Loucy (cell line): ENCODE measurements around the gene TRIM15.

Source experiments
- H2AFZ ChIP-seq: fragments of 200-600 bp; sonication (generic); 2 replicates; pipeline ENCODE4 v1.6.0; 2016; ENCODE audit warnings: antibody characterized with exemption, mild to moderate bottlenecking, low read length, moderate library complexity
- H3F3A ChIP-seq: fragments of 200-600 bp; 2 replicates; pipeline ENCODE4 v1.6.0; 2016; ENCODE audit warnings: antibody characterized with exemption, low read depth, mild to moderate bottlenecking
- H3K27me3 ChIP-seq: fragments of 200-600 bp; sonication (generic); 2 replicates; pipeline ENCODE4 v1.6.1; 2014; ENCODE audit warnings: low read length, mild to moderate bottlenecking; ENCODE audit not compliant: insufficient read depth, poor library complexity, severe bottlenecking
- H3K36me3 ChIP-seq: fragments of 200-600 bp; sonication (generic); 2 replicates; pipeline ENCODE4 v1.6.1; 2016; ENCODE audit warnings: low read length; ENCODE audit not compliant: insufficient read depth
- H3K4me1 ChIP-seq: fragments of 200-600 bp; sonication (generic); 2 replicates; pipeline ENCODE4 v1.5.1; 2014; ENCODE audit warnings: low read length, mild to moderate bottlenecking; ENCODE audit not compliant: insufficient read depth, poor library complexity, severe bottlenecking
- H3K4me2 ChIP-seq: fragments of 200-600 bp; sonication (generic); 2 replicates; pipeline ENCODE4 v1.6.0; 2014; ENCODE audit warnings: antibody characterized with exemption, low read length, low read depth, mild to moderate bottlenecking; ENCODE audit not compliant: poor library complexity, severe bottlenecking
- H3K4me3 ChIP-seq: fragments of 200-600 bp; sonication (generic); 2 replicates; pipeline ENCODE4 v1.5.1; 2014; ENCODE audit warnings: low read length, mild to moderate bottlenecking, mixed read lengths; ENCODE audit not compliant: poor library complexity, severe bottlenecking
- H3K79me2 ChIP-seq: fragments of 200-600 bp; sonication (generic); 2 replicates; pipeline ENCODE4 v1.6.1; 2014; ENCODE audit warnings: low read length; ENCODE audit not compliant: insufficient read depth
- H3K9ac ChIP-seq: fragments of 200-600 bp; sonication (generic); 2 replicates; pipeline ENCODE4 v1.6.0; 2014; ENCODE audit warnings: mild to moderate bottlenecking, low read depth, low read length, moderate library complexity; ENCODE audit not compliant: poor library complexity, severe bottlenecking
- H3K9me2 ChIP-seq: fragments of 200-600 bp; sonication (generic); replicated peaks from 2 replicates; pipeline ENCODE4 v1.6.1; 2016; ENCODE audit warnings: low read depth, low read length, mixed read lengths
- H3K9me3 ChIP-seq: fragments of 200-600 bp; sonication (generic); 2 replicates; pipeline ENCODE4 v1.6.1; 2014; ENCODE audit warnings: mild to moderate bottlenecking, antibody characterized with exemption, low read length, low read depth; ENCODE audit not compliant: insufficient read depth
- H4K20me1 ChIP-seq: fragments of 200-600 bp; sonication (generic); 2 replicates; pipeline ENCODE4 v1.6.0; 2014; ENCODE audit warnings: antibody characterized with exemption, low read length, mild to moderate bottlenecking; ENCODE audit not compliant: insufficient read depth, poor library complexity, severe bottlenecking
- CTCF ChIP-seq: fragments of 200-600 bp; sonication (generic); conservative IDR thresholded peaks from 2 replicates; pipeline ENCODE4 v1.5.1; 2014; ENCODE audit warnings: mild to moderate bottlenecking, antibody characterized with exemption, low read length
- EZH2phosphoT487 ChIP-seq: fragments of 200-600 bp; IDR thresholded peaks from 2 replicates; pipeline ENCODE4 v1.6.1; 2018; ENCODE audit warnings: antibody characterized with exemption, mild to moderate bottlenecking, moderate library complexity, borderline replicate concordance

Gene TRIM15

GRCh38 chr6:30151580-30151979, 11.8 kb upstream of the TRIM15 start:
- Histone ChIP-seq H3F3A (no peaks in the 10 kb centered on the region), H3K36me3 (no peaks in the 10 kb centered on the region), H2AFZ (no peak overlapping the region), H3K9me2 (no peaks in the 10 kb centered on the region), H3K4me2 (peak overlapping the region; percentile 39), H3K9ac (peak overlapping the region; percentile 54), H4K20me1 (no peaks in the 10 kb centered on the region), H3K79me2 (no peaks in the 10 kb centered on the region), H3K4me1 (peaks cover 49% of the 10 kb centered on the region), H3K4me3 (peak overlapping the region; percentile 14), H3K9me3 (no peaks in the 10 kb centered on the region), H3K27me3 (no peaks in the 10 kb centered on the region)
- TF ChIP-seq EZH2phosphoT487 (no peak), CTCF (no peak)

DNA sequence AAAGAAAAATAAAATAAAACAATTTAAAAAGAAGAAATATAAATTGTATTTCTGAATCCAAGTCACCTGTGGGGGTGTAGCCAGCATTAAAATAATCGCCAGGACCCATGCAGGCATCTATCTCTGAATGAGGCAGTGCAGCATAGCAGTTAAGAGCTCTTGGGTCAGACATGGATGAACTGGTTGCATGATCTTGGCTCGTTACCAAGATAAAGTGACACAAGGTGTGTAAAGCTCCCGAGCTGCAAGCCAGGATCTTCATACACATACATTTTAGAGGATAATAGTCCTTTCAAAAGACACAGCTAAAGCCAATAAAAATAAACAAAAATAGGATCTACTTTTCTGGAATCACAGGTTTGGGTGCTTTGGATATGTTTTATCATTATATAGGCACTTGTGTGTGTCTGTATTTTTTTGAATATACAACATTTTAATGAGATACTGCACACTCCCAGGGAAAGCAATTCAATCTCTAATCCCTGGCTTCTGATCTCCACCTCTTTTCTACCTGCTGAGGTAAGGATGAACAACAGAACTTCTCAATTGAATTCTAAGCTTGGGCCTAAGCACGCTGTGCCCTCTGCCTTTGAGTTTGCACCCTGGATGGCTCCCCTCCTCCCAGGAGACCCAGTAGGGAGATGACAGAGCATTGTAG, 11.2 kb upstream of the TRIM15 start:
- Histone ChIP-seq H3K9ac (no peak overlapping the region), H3K4me2 (peak overlapping the region; percentile 39), H3K79me2 (no peaks in the 10 kb centered on the region), H3K9me2 (no peaks in the 10 kb centered on the region), H2AFZ (no peak overlapping the region), H3K27me3 (no peaks in the 10 kb centered on the region), H4K20me1 (no peaks in the 10 kb centered on the region), H3K4me1 (peaks cover 43% of the 10 kb centered on the region), H3K9me3 (no peaks in the 10 kb centered on the region), H3K36me3 (no peaks in the 10 kb centered on the region), H3K4me3 (no peak overlapping the region), H3F3A (no peaks in the 10 kb centered on the region)
- TF ChIP-seq CTCF, result no peak
- TF ChIP-seq EZH2phosphoT487, result no peak

GRCh38 chr6:30152910-30153610, 10.3 kb upstream of the TRIM15 start:
- no peak for TF ChIP-seq CTCF
- no peak for TF ChIP-seq EZH2phosphoT487
- no peaks in the 10 kb centered on the region for H3F3A ChIP-seq
- no peaks in the 10 kb centered on the region for H3K27me3 ChIP-seq
- peak overlapping the region; percentile 12 for H3K4me2 ChIP-seq
- H3K9me2 ChIP-seq, result no peaks in the 10 kb centered on the region
- H4K20me1 ChIP-seq, result no peaks in the 10 kb centered on the region
- peak overlapping the region; percentile 38; the same call in 1 of the 2 replicates for H2AFZ ChIP-seq
- peaks cover 46% of the 10 kb centered on the region for H3K4me1 ChIP-seq
- H3K36me3 ChIP-seq, result no peaks in the 10 kb centered on the region
- no peak overlapping the region for H3K9ac ChIP-seq
- no peak overlapping the region for H3K4me3 ChIP-seq
- no peaks in the 10 kb centered on the region for H3K79me2 ChIP-seq
- H3K9me3 ChIP-seq, result no peaks in the 10 kb centered on the region
